GDM1 (cell line): Measurements from ENCODE around the gene IGF2R.
"Not testable (repeated sequence)": the region's sequence is repeated elsewhere in the genome, so short reads cannot be mapped to it uniquely, and the experiment has no call there.

Source experiments
- DNase-seq: peaks from one replicate; lab custom pipeline; 2025; lab: John Stamatoyannopoulos, UW

IGF2R gene

GRCh38 chr6:160077526-160077925 lies 108.6 kb downstream of the IGF2R start:
- DNase-seq, result no peak

- no peak for DNase-seq
Observed at GRCh38 chr6:160078883-160079685, 110.2 kb downstream of the IGF2R start.

DNA sequence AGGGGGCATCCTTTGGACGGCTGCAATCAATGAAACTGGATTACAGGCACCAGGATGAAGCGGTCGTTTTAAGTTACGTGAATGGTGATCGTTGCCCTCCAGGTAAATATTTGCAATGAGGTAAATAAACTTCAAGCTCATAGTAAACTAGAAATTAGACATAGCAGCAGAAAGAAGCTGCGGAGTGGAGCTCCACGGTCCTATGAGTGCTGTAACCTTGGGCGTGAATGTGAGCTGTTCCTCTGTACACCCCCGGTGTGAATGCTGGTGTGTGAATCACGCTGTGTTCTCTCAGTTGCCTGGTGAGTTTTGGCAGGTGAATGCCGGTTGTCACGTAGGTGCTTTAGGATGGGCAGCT lies 110.8 kb downstream of the IGF2R start:
- DNase-seq, result no peak

- no peak for DNase-seq
Observed at GRCh38 chr6:160080097-160080496, 111.2 kb downstream of the IGF2R start.

GRCh38 chr6:160081398-160081797 lies 112.5 kb downstream of the IGF2R start:
- no peak for DNase-seq

DNA sequence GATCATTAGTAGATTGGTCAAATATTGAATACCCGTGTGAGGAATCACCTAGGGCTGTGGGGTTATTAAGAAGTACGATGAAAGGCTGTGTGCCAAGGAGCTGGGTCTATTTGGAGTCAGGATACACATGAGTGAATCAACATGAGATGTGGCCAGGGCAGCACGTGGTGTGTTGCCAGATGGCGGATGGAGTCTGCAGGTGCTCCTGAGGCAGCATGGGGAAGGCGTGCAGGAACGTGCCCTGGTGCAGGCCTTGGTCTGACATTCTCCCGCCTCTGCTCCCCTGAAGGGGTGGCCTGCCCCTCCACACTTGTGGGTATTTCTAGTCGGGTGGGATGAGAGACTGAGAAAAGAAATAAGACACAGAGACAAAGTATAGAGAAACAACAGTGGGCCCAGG lies 113.7 kb downstream of the IGF2R start:
- no peak for DNase-seq

GRCh38 chr6:160084198-160084776 lies 115.4 kb downstream of the IGF2R start:
- DNase-seq, result no peak

DNA sequence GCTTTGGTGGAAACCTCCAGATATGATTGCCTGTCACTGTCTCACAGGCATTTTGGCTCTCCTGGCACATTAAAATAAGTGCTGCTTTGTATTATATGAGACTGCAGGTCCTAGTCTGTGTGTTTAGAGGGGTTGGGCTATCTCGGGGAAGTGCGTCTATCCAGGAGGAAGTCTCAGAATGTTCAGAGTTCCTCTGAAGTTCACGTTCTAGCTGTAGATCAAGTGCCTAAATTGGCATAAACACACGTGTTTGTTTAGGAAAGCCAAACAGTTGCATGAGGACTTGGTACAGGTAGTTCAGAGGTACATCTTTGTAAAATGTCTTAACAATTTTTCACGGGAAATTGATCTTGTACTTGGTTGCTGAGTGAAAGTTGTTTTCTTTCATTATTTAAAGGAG lies 116.3 kb downstream of the IGF2R start:
- no peak for DNase-seq

DNA sequence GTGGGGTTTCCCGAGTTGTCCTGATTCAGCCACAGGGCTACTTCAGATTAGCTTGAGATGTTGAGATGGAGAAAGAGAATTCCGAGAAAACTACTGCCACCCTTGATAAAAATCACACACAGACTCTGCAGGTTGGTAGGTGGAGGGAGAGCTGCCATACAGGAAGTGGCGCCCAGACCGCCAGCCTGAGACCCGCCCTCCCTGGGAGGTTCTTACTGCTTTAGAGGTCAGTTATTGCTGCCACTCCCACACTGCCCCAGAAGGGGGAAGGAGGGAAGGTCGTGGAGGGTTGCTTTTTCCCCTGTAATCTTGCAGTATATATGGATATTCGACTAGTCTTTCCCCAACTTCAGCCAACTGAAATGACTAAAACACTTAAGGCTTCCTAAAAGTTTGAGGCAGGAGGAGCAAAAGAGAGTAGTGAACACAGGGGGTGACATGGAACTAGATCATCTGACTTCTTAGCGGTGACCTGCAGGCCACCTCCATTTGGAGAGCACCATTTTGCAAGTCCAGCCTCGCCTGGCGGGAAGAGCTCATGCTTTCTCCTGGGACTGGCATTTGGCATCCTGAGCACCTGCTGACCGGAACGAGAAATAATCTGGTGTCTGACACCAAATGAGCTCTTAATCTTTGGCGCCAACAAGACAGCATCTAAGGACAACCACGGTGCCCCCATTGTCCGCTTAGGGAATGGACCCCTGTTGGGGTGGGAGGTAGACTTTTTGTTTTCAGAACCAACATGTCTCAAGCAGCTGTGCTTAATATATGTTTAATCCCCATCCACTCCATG lies 117.0 kb downstream of the IGF2R start:
- DNase-seq, result no peak

DNA sequence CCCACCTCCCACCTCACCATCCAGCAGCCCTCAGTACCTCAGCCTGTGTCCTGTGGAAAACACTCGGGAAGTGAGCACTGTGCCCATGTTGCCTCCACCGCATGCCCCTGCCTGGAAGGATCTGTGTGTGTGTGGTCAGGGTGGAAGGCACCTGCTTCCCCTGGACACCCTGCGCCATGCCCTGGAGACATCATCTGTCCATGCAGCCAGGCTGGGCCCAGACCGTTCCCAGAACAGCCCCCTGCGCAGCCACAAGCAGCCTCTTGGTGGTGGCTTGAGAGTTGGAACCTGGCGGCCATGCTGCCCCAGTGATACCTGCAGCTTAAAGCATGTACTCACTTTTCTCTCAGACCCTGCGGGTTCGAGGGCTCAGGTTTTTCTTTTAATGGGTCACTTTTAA lies 117.9 kb downstream of the IGF2R start:
- DNase-seq, result no peak

DNA sequence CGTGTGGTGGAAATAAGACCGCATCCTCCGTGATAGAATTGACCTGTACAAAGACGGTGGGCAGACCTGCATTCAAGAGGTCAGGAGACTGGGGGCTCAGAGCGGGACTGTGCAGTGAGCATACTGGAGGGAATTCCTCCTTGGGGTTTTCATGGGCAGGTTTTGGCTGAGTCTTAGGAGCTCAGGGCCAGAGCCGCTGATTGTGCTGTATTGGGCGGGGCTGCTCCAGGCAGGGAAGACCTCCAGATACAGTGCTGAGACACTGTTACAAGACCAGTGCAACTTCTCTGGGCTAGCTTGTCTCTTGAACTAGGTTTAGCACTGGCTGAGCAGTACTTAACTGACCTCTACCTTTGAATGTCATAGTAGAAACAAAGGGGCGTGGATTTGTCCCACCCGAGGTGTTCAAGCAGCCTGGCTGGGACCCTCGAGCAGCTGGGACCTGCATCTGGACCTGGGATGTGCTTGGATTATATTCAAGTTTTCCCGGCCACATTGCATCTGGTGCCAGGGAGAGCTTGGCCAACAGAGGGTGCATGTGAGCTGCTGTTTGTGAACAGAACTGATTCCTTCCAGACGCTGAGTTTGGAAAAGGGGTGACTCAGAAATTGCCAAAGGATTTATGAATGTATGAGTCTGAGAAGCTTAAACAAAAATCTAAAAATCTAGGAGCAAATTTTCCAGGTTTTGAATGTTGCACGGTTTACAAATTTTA lies 119.3 kb downstream of the IGF2R start:
- no peak for DNase-seq

DNA sequence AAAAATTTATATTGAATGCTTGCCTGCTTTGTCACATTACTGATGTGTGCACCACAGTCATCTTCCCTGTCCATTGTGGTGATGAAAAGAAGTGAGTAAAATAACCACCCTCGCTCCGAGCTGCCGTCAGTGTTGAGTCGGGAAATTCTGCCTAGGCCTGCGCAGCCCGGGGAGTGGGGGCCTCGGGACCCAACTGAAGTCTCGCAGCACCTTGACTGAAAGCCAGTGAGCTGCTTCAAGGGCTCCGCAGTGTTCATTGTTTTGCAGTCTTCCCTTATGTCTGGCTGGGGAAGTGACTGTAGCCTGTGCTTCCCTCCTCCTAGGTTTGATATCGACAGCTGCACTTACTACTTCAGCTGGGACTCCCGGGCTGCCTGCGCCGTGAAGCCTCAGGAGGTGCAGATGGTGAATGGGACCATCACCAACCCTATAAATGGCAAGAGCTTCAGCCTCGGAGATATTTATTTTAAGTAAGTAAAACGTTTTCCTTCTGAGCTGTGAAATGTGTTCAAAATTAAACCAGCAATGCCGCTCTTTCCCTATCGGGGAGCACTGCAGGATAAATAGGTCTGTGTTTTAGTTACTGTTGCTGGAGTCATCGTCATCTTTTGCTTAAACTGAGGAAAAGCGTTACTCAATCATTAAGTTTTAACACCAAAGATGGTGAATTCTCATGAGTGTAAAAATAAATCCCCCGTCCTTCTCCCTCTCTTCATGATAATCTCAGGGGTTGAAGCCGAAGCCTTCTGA lies 120.1 kb downstream of the IGF2R start:
- no peak for DNase-seq

DNA sequence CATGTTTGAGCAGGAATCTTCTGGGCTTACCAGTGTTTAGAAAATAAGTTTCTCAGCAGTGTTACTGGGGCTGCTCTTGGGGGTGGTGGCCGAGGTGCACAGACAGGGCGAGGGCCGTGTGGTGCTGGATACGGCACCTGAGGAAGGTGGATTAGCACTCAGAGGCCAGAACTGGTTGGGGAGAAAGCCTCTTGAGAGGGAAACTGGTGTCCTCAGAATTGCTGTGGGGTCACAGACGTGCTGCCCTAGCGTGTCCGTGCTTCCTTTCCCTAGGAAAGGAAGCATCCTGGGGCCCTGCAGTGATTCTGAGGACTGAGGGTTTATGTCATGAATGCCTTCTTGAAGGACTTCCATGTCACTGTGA lies 120.6 kb downstream of the IGF2R start:
- DNase-seq, result no peak

- DNase-seq, result not testable (repeated sequence)
Observed at GRCh38 chr6:160090442-160091239, 121.8 kb downstream of the IGF2R start.

GRCh38 chr6:160092176-160092575 lies 123.3 kb downstream of the IGF2R start:
- DNase-seq, result not testable (repeated sequence)

- no peak for DNase-seq
Observed at GRCh38 chr6:160092602-160093001, 123.7 kb downstream of the IGF2R start.

DNA sequence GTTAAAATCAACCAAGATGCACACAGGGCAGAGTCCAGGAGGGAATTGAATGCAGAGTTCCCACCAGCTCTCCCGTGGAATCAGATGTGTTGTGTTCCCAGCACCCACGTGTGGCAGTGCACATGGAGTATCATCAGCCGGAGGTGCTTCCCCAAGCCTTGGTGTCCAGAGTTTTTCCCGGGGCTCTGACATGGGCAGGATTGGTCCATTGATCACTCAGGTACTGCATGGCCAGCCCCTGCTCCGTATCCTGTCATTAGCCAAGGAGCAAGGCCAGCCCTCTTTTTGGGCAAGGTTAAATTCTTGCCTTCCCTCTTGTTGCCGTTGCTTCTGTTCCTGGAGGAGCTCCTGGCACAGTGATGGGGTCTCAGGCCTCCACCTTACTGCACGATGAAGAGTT lies 124.2 kb downstream of the IGF2R start:
- no peak for DNase-seq

DNA sequence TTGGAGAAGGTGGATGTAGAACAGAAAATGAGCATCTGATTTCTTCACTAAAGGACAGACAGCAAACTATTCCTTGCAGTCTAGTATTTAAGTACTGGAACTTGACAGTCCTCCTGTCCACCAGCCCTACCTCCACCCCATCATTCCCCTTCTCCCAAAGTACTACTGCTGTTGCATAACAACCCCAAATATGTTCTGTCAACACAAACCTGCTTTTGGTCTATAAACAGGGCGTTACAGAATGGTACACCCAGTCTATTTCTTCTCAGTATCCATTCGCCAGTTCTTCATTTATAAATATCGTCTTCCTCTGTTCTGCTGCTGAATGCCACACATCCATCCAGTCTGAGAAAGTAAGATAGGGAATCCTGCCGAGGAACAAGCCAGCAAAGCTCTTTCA lies 125.1 kb downstream of the IGF2R start:
- DNase-seq, result no peak

DNA sequence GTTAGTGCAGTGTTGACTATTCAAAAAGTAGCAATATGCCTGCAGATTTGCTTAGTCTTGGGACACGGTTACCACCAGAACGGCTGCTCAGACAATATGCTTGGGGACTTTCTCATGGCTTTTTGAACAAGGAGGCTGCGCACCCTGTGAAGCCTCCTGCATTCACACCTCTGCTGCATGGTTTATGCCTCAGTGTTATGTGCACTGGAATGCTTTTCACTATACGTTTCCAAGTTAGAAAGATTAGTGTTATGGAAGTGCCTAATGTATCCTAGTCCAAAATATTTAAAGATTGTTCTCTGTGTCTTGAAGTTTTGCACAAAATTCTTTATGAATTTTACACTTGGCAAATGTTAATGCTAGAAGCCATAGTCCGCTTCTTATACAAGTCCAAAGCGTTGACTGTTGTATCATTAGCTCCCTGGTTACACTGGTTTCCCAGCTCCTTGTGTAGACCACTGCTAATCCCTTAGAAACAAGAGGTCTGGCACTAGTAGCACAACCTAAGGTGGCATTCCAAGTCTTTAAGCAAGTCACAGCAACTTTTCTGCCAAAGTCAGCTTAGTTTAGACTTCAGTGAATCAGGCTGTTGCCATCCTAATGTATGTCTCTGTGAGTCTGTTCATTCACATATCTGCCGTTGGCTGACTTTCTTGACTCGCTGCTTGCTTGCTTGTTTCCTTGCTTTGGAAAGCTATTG lies 126.4 kb downstream of the IGF2R start:
- no peak for DNase-seq
